GM20000 (cell line): ENCODE results near the gene EXOC4.

ENCODE experiments used
- DNase-seq: peaks from one replicate; pipeline ENCODE4 v3.0.0; 2012; ENCODE audit warnings: low spot score
- CTCF ChIP-seq: IDR thresholded peaks from 2 replicates; pipeline ENCODE4 v1.5.1; 2012; ENCODE audit warnings: mild to moderate bottlenecking, control low read depth; ENCODE audit errors: extremely low read depth, missing control alignments

The EXOC4 gene

DNA sequence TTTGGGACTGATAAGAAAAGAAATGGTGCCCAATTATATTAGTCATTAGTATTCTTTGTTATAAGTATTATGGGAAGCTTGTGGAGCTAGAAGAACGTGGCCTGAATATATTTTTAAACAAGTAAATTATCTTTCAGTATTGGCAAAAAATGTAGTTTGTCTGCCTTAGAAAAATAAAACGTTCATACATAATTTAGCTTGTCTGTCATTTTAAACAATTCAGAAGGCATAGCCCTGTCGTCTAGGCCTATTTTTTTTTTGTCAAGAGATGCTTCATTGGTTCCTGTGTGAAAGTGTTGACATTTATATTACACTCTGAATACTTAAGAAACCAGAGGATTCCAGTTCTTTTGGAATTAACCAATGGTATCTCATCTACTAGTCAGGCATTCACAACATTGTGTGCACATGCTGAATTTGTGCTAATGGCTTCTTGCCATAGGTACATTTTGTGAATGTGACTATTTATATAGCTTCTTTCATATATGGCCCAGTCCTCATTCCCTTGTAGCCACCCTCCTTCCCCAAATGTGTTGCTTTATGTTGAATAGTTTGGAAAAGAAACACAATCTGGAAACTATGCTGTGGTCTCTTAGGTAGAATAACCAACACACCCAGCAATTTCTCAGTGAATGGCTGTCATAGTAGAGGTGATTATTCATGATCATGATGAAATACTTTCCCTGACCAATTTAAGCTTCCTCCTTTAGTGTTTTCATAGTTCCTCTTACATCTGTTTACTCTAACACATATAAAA, 435.8 kb downstream of the EXOC4 start:
- DNase-seq: no peak
- no peak for TF ChIP-seq CTCF

- no peak for TF ChIP-seq CTCF
- DNase-seq: no peak
Observed at GRCh38 chr7:133690740-133691139, 437.9 kb downstream of the EXOC4 start.

DNA sequence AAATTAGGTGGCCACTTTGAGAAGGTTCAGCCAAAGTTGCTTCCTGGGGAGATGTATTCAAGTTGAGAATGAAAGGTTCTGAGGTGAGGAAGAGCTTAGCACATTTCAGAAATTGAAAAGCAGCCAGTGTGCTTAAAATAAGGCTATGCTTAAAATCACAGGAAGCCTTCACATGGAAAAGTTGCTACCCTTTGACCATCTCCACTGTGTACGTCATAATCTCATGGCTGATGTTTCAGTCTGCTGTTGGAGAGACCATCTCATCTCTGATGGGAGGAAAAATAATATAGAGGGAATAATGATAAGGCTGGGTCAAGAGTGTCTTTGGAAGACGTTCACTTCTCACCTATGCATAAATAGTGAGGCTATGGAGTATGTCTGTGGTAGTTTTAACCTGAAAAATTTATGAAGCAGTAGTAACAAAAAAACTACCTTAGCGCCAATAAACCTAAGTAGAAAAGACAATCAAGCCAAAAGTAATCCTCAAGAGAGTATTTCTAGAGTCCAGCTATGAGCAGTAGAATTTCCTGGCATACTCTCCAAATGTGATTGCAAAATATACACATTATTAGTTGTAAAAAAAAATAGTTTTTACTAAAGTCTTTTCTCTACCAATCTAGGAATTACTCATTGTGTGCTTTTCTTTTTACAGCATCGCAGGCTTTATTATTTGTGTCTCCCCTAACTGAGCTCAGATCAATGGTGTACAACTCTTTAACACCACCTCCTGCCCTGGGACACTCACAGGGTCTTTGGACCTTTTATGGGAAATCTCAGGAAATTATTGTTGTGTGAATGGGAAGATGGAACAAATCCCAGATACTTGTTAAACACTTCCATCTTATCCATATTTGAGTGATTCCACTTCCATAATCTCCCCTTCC, 439.1 kb downstream of the EXOC4 start:
- no peak for DNase-seq
- TF ChIP-seq CTCF: no peak

- TF ChIP-seq CTCF: no peak
- no peak for DNase-seq
Observed at GRCh38 chr7:133693281-133693680, 440.4 kb downstream of the EXOC4 start.

- TF ChIP-seq CTCF: no peak
- no peak for DNase-seq
Observed at GRCh38 chr7:133696056-133696455, 443.2 kb downstream of the EXOC4 start.

- DNase-seq: no peak
- TF ChIP-seq CTCF: no peak
Observed at GRCh38 chr7:133697585-133697984, 444.7 kb downstream of the EXOC4 start.

GRCh38 chr7:133698127-133698526, 445.2 kb downstream of the EXOC4 start:
- TF ChIP-seq CTCF: no peak
- no peak for DNase-seq
